K562 (cell line): ENCODE results near the gene GFI1B. TPM values are rescaled to one million over a fixed set of nuclear protein-coding genes. Genes with fewer than 3 reads are reported as not detected.

Experiments used
- CCNT2 ChIP-seq: IDR thresholded peaks from 2 replicates; pipeline ENCODE4 v1.6.1; 2011; ENCODE audit warnings: borderline replicate concordance, low read depth, mild to moderate bottlenecking, moderate library complexity, mixed read lengths, low read length; ENCODE audit not compliant: insufficient read length; ENCODE audit errors: extremely low read depth
- CHD1 ChIP-seq: fragments of 200-600 bp; sonication (generic); IDR thresholded peaks from one replicate; pipeline ENCODE4 v1.6.1; 2012; ENCODE audit warnings: mild to moderate bottlenecking, moderate library complexity, low read length, inconsistent platforms
- CREM ChIP-seq: IDR thresholded peaks from 2 replicates; pipeline ENCODE4 v1.6.1; 2014; ENCODE audit warnings: antibody characterized with exemption, low read depth
- FOXK1 ChIP-seq: sonication (generic); formaldehyde crosslinking; IDR thresholded peaks from 2 replicates; pipeline ENCODE4 v1.8.0; 2022; ENCODE audit warnings: missing genetic modification reagents, mild to moderate bottlenecking, borderline replicate concordance
- HMG20A ChIP-seq: fragments of 450-650 bp; formaldehyde crosslinking; conservative IDR thresholded peaks from 2 replicates; pipeline ENCODE4 v1.4.0; 2020; ENCODE audit warnings: mild to moderate bottlenecking, mixed read lengths
- HOXB6 ChIP-seq: fragments of 250-450 bp; sonication (Bioruptor Pico); IDR thresholded peaks from 2 replicates; pipeline ENCODE4 v1.5.1; 2022; ENCODE audit warnings: mild to moderate bottlenecking, borderline replicate concordance
- MECOM ChIP-seq: fragments of 250-450 bp; sonication (Bioruptor Pico); IDR thresholded peaks from 2 replicates; pipeline ENCODE4 v1.8.0; 2022; ENCODE audit warnings: inconsistent platforms
- NFIX ChIP-seq: fragments of 250-450 bp; sonication (Bioruptor Pico); IDR thresholded peaks from 2 replicates; pipeline ENCODE4 v1.4.0; 2020; ENCODE audit warnings: low read depth, mild to moderate bottlenecking, moderate library complexity
- POLR2AphosphoS2 ChIP-seq: IDR thresholded peaks from 2 replicates; pipeline ENCODE4 v1.6.1; 2012; ENCODE audit warnings: low read length, improper control_type of control experiment
- POLR2AphosphoS5 ChIP-seq: IDR thresholded peaks from 2 replicates; pipeline ENCODE4 v1.6.1; 2011; ENCODE audit warnings: mild to moderate bottlenecking, low read depth, low read length, moderate library complexity; ENCODE audit not compliant: control insufficient read depth, insufficient read depth
- SLC30A9 ChIP-seq: fragments of 250-450 bp; sonication (Bioruptor Pico); IDR thresholded peaks from 2 replicates; pipeline ENCODE4 v1.8.0; 2022; ENCODE audit warnings: mild to moderate bottlenecking, moderate library complexity
- TAL1 ChIP-seq: fragments of 450-650 bp; IDR thresholded peaks from 2 replicates; pipeline ENCODE4 v1.6.1; 2016; ENCODE audit warnings: mild to moderate bottlenecking
- TCF7 ChIP-seq: sonication (generic); IDR thresholded peaks from 2 replicates; pipeline ENCODE4 v1.6.1; 2016; ENCODE audit warnings: antibody characterized with exemption, borderline replicate concordance
- TOE1 ChIP-seq, 2 experiments: fragments of 450-650 bp in 1 of 2; sonication (generic) in 1 of 2; formaldehyde crosslinking in 1 of 2; IDR thresholded peaks; 2 replicates each; pipeline versions ENCODE4 v1.7.1 to v1.8.0; 2016 to 2022; ENCODE audit warnings: borderline replicate concordance in 2 of 2, mild to moderate bottlenecking in 2 of 2, antibody characterized with exemption in 1 of 2, inconsistent platforms in 1 of 2, low read depth in 1 of 2, missing genetic modification reagents in 1 of 2, moderate library complexity in 1 of 2
- TSC22D4 ChIP-seq: fragments of 450-650 bp; IDR thresholded peaks from 2 replicates; pipeline ENCODE4 v1.6.1; 2016; ENCODE audit warnings: missing genetic modification characterization, missing biosample characterization, control low read depth
- ZNF24 ChIP-seq: fragments of 450-650 bp; IDR thresholded peaks from 2 replicates; pipeline ENCODE4 v1.6.1; 2016
- ZNF41 ChIP-seq: fragments of 250-450 bp; sonication (Bioruptor Pico); conservative IDR thresholded peaks from 2 replicates; pipeline ENCODE4 v1.4.0; 2020; ENCODE audit warnings: mild to moderate bottlenecking
- ZNF444 ChIP-seq: fragments of 250-450 bp; sonication (Bioruptor Pico); IDR thresholded peaks from 2 replicates; pipeline ENCODE4 v1.4.0; 2020; ENCODE audit warnings: mild to moderate bottlenecking, moderate library complexity
- ZSCAN29 ChIP-seq: fragments of 450-650 bp; IDR thresholded peaks from 2 replicates; pipeline ENCODE4 v1.6.1; 2017
- ZZZ3 ChIP-seq: fragments of 450-650 bp; IDR thresholded peaks from 2 replicates; pipeline ENCODE4 v1.6.1; 2016; ENCODE audit warnings: antibody characterized with exemption, mild to moderate bottlenecking, moderate library complexity
- polyA plus RNA-seq, 8 experiments: library from polyadenylated mRNA; depleted of rRNA in 4 of 8; stranded (reverse) in 5 of 8; unstranded in 3 of 8; fragments of >200 nt; fragmentation: Nextera tagmentation in 2 of 8; fragmentation: Illumina TruSeq in 1 of 8; extraction: Ambion mirVana in 2 of 8; extraction: Trizol in 1 of 8; gene quantifications; 2 replicates each; pipeline versions ENCODE4 v1.2.1 to v1.2.3, GENCODE V29; 2011 to 2014; ENCODE audit warnings: inconsistent platforms in 1 of 8, missing spikeins in 1 of 8
- total RNA-seq, 7 experiments: library from RNA; depleted of rRNA in 6 of 7; stranded (reverse); fragments of >200 nt in 6 of 7; fragmentation: Illumina TruSeq in 2 of 7; extraction: Trizol in 2 of 7; gene quantifications; 2 replicates each; pipeline versions ENCODE4 v1.2.1 to v1.2.3, GENCODE V29; 2011 to 2021; ENCODE audit warnings: low replicate concordance in 1 of 7
- TF ChIP-seq, protein P1 (sequence below): fragments of 450-650 bp; IDR thresholded peaks from 2 replicates; pipeline ENCODE4 v1.6.1; 2014; ENCODE audit warnings: low read depth, mild to moderate bottlenecking, moderate library complexity, borderline replicate concordance
- TF ChIP-seq, protein P2 (sequence below): fragments of 450-650 bp; IDR thresholded peaks from 2 replicates; pipeline ENCODE4 v1.6.1; 2016
- TF ChIP-seq, protein P3 (sequence below), 2 experiments: IDR thresholded peaks; 2 replicates each; pipeline ENCODE4 v1.6.1; 2012; ENCODE audit warnings: improper control_type of control experiment in 2 of 2, low read depth in 2 of 2, low read length in 2 of 2, borderline replicate concordance in 1 of 2
- TF ChIP-seq, protein P4 (sequence below): fragments of 250-450 bp; sonication (Bioruptor Pico); IDR thresholded peaks from 2 replicates; pipeline ENCODE4 v1.8.0; 2021; ENCODE audit warnings: moderate library complexity, mild to moderate bottlenecking, inconsistent platforms

Gene GFI1B
- total and polyA plus RNA-seq, 9 of the 15 experiments (the other 6 are each of a cell fraction or from before 2014, with no cell fraction given) = 8.0 to 75.7 (median 34.5) TPM

DNA sequence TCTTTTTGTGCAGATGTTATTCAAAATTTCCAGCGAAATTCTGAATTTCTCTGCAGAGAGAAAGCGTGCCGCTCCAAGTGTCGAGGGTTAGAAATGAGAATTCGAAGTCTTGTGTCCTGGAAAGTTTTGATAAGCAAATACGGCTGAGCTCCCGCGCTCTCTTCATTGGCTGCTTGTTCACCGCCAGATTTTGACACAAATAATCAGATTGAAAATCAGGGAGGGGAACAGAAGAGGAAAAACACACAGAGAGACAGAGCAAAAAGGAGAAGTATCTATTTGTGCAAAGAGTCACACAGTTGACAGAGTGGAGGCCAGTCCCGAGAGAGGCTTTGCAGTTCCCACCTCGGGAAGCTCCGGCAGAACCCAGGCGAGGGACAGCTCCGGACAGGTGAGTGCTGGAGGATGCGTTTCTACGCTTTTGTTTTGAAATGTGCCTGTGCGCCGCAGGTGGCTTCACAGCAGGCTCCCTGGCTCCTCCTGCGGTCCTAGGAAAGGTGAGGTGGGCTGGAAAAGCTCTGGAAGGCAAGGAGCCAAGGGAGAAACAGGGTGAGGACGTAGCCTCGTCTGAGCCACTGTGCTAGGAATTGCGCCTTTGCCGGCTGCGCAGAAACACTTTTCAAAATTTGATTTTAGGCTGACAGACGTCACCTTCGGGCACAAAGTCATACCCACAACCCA, at the start of gene GFI1B (continued):
- TF ChIP-seq ZZZ3 (no peak), HOXB6 (CRISPR knock-in tag) (no peak), ZNF41 (CRISPR knock-in tag) (no peak), CREM (0 out of 2 replicates have a peak, but pooled peaks have one; percentile 16), TCF7 (no peak), TSC22D4 (tag) (no peak), TAL1 (0 out of 2 replicates have a peak, but pooled peaks have one; percentile 8), TOE1 (IDR thresholded peaks at IDR 0.05; ENCODE audit: borderline replicate concordance) (no peak), TOE1 (CRISPR knock-in tag; IDR thresholded peaks at IDR 0.05; ENCODE audit: borderline replicate concordance, low read depth) (no peak), CCNT2 (no peak), ZNF444 (no peak), ZNF24 (no peak), NFIX (CRISPR knock-in tag) (no peak), HMG20A (CRISPR knock-in tag) (peak; percentile 81; the same call in 1 of the 2 replicates), SLC30A9 (no peak), ZSCAN29 (peak; percentile 55; the same call in 1 of the 2 replicates), FOXK1 (CRISPR knock-in tag) (no peak), POLR2AphosphoS5 (peak; percentile 37; the same call in 1 of the 2 replicates), POLR2AphosphoS2 (no peak), MECOM (CRISPR knock-in tag) (peak; percentile 6; the same call in 1 of the 2 replicates), CHD1 (peak; percentile 57)
- TF ChIP-seq, protein P1, sequence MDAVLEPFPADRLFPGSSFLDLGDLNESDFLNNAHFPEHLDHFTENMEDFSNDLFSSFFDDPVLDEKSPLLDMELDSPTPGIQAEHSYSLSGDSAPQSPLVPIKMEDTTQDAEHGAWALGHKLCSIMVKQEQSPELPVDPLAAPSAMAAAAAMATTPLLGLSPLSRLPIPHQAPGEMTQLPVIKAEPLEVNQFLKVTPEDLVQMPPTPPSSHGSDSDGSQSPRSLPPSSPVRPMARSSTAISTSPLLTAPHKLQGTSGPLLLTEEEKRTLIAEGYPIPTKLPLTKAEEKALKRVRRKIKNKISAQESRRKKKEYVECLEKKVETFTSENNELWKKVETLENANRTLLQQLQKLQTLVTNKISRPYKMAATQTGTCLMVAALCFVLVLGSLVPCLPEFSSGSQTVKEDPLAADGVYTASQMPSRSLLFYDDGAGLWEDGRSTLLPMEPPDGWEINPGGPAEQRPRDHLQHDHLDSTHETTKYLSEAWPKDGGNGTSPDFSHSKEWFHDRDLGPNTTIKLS = 0 out of 2 replicates have a peak, but pooled peaks have one; percentile 16
- TF ChIP-seq, protein P2, sequence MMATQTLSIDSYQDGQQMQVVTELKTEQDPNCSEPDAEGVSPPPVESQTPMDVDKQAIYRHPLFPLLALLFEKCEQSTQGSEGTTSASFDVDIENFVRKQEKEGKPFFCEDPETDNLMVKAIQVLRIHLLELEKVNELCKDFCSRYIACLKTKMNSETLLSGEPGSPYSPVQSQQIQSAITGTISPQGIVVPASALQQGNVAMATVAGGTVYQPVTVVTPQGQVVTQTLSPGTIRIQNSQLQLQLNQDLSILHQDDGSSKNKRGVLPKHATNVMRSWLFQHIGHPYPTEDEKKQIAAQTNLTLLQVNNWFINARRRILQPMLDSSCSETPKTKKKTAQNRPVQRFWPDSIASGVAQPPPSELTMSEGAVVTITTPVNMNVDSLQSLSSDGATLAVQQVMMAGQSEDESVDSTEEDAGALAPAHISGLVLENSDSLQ = 0 out of 2 replicates have a peak, but pooled peaks have one; percentile 21
- TF ChIP-seq, protein P3, sequence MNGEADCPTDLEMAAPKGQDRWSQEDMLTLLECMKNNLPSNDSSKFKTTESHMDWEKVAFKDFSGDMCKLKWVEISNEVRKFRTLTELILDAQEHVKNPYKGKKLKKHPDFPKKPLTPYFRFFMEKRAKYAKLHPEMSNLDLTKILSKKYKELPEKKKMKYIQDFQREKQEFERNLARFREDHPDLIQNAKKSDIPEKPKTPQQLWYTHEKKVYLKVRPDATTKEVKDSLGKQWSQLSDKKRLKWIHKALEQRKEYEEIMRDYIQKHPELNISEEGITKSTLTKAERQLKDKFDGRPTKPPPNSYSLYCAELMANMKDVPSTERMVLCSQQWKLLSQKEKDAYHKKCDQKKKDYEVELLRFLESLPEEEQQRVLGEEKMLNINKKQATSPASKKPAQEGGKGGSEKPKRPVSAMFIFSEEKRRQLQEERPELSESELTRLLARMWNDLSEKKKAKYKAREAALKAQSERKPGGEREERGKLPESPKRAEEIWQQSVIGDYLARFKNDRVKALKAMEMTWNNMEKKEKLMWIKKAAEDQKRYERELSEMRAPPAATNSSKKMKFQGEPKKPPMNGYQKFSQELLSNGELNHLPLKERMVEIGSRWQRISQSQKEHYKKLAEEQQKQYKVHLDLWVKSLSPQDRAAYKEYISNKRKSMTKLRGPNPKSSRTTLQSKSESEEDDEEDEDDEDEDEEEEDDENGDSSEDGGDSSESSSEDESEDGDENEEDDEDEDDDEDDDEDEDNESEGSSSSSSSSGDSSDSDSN (IDR thresholded peaks at IDR 0.05; ENCODE audit: borderline replicate concordance in 1 of 2, low read depth in 2 of 2, low read length in 2 of 2) = no peak
- TF ChIP-seq, protein P4, sequence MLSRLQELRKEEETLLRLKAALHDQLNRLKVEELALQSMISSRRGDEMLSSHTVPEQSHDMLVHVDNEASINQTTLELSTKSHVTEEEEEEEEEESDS = no peak
